Esophagus squamous epithelium (tissue), 5 donors: Measurements from ENCODE around the gene TRIM26. TPM values are rescaled to one million over a fixed set of nuclear protein-coding genes. Genes with fewer than 3 reads are reported as not detected.

Experiments used
- DNase-seq: peaks from one replicate; lab custom pipeline; 2025; lab: John Stamatoyannopoulos, UW
- H3K27ac ChIP-seq, 4 donors: fragments of 200-600 bp; sonication (generic); one replicate each; pipeline ENCODE4 v1.5.1; 2016 to 2019; ENCODE audit warnings: mild to moderate bottlenecking in 1 of 4
- H3K27me3 ChIP-seq, 4 donors: fragments of 200-600 bp; sonication (generic); 1 replicate in 3 of 4; 2 replicates in 1 of 4; pipeline versions ENCODE4 v1.5.1 to v1.6.0; 2017 to 2021; ENCODE audit warnings: antibody characterized with exemption in 1 of 4
- H3K36me3 ChIP-seq, 3 donors: fragments of 200-600 bp; sonication (generic); one replicate each; pipeline ENCODE4 v1.5.1; 2016 to 2019
- H3K4me1 ChIP-seq, 3 donors: fragments of 200-600 bp; sonication (generic); one replicate each; pipeline ENCODE4 v1.5.1; 2017 to 2019
- H3K4me3 ChIP-seq, 4 donors: fragments of 200-600 bp; sonication (generic); 1 replicate in 3 of 4; 2 replicates in 1 of 4; pipeline ENCODE4 v1.5.1; 2016 to 2019; ENCODE audit warnings: mild to moderate bottlenecking in 2 of 4, moderate library complexity in 1 of 4
- H3K9me3 ChIP-seq, 3 donors: fragments of 200-600 bp; sonication (generic); one replicate each; pipeline ENCODE4 v1.5.1; 2016 to 2019
- POLR2A ChIP-seq, 4 donors: fragments of 450-650 bp; IDR thresholded peaks; one replicate each; pipeline ENCODE4 v1.6.1; 2017; ENCODE audit warnings: antibody characterized with exemption in 4 of 4, mild to moderate bottlenecking in 4 of 4, moderate library complexity in 3 of 4
- WGBS, 2 donors: methylation state at CpG; one replicate each; pipeline ENCODE4 v1.1.5; 2018; 5-methylcytosine and 5-hydroxymethylcytosine counted together
- intact Hi-C: fragments of 100-400 bp; cut with DNase I; formaldehyde crosslinking; loops from one replicate; pipeline ENCODE4 v1.15.0; 2022
- total RNA-seq, 4 donors: library from RNA; depleted of rRNA; stranded (reverse); fragments of >200 nt; gene quantifications; one replicate each; pipeline ENCODE4 v1.1.0, GENCODE V29; 2016
- TF ChIP-seq, protein P1 (sequence below), 6 experiments: fragments of 450-650 bp in 4 of 6; fragments of 200-600 bp in 2 of 6; sonication (generic) in 2 of 6; IDR thresholded peaks; one replicate each; pipeline ENCODE4 v1.5.1; 2016 to 2019; ENCODE audit warnings: antibody characterized with exemption in 6 of 6, mild to moderate bottlenecking in 4 of 6, moderate library complexity in 4 of 6
- donor health status: DM: yes; HTN: yes; CAD: no.

Gene TRIM26
- total RNA-seq, 4 donors from 2014 or later = 52.3 to 76.3 (median 63.3) TPM

DNA sequence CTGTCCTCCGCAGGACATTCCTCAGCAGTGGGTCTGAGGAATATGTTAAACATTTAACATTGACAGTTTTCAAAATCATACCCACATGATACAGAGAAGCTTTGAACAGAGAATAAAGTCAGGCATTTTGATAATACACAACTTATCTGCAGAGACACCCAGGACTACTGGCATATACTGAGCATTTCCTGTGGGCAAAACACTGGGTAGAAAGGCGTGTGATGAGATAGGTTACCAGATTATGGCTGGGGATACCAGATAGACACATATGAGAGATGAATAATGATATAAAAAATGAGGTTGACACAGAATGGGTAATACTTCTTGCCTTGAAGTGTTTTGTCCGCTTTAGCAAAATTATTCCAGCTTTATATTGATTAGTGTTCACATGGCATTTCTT, 31.4 kb upstream of the TRIM26 start:
- H3K4me3 ChIP-seq = no peak overlapping the region
- H3K36me3 ChIP-seq = no peaks in the 10 kb centered on the region
- H3K27me3 ChIP-seq = peaks cover 0 to 10% (median 0%) of the 10 kb centered on the region in 4 donors
- H3K4me1 ChIP-seq = no peaks in the 10 kb centered on the region
- H3K27ac ChIP-seq = no peak overlapping the region
- no peak for DNase-seq
- WGBS, 2 donors = 74 to 80% methylated on average over 3 of the region's 3 CpGs
- TF ChIP-seq POLR2A (IDR thresholded peaks at IDR 0.05) = no peak
- TF ChIP-seq, protein P1, sequence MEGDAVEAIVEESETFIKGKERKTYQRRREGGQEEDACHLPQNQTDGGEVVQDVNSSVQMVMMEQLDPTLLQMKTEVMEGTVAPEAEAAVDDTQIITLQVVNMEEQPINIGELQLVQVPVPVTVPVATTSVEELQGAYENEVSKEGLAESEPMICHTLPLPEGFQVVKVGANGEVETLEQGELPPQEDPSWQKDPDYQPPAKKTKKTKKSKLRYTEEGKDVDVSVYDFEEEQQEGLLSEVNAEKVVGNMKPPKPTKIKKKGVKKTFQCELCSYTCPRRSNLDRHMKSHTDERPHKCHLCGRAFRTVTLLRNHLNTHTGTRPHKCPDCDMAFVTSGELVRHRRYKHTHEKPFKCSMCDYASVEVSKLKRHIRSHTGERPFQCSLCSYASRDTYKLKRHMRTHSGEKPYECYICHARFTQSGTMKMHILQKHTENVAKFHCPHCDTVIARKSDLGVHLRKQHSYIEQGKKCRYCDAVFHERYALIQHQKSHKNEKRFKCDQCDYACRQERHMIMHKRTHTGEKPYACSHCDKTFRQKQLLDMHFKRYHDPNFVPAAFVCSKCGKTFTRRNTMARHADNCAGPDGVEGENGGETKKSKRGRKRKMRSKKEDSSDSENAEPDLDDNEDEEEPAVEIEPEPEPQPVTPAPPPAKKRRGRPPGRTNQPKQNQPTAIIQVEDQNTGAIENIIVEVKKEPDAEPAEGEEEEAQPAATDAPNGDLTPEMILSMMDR (IDR thresholded peaks at IDR 0.05) = no peak
- intact Hi-C loops = no loop called here
- H3K9me3 ChIP-seq = no peaks in the 10 kb centered on the region

DNA sequence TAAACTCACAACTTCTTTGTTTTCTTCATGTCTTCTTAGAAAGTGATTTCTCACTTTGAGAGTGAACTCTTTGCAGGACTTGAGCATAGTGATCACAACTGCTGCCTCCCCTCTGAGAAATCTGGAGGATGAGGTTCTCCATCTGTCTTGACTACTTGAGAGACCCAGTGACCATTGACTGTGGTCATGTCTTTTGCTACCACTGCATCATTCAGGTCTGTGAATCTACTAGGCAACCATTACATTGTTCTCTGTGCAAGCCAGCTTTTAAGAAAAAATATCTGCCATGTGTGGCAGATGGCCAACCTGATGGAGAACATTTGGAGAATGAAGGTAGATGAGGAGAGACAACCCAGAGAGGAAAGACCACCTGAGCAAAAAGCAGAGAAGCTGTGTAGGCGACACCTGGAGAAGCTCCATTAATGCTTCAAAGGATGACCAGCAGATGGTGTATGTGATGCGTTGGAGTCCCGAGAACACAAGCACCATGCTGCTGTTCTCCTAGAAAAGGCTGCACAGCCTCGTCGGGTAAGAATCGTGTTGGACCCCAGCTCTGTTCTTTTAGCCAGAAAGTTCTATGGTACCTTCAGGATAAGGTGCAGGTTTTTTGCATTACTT, 25.1 kb upstream of the TRIM26 start:
- no peak overlapping the region for H3K4me3 ChIP-seq
- H3K4me1 ChIP-seq = no peaks in the 10 kb centered on the region
- no peaks in the 10 kb centered on the region for H3K36me3 ChIP-seq
- no peak overlapping the region for H3K27ac ChIP-seq
- H3K27me3 ChIP-seq = peaks cover 0 to 4% (median 0%) of the 10 kb centered on the region in 4 donors
- intact Hi-C loops = no loop called here
- TF ChIP-seq POLR2A (IDR thresholded peaks at IDR 0.05) = no peak
- TF ChIP-seq, protein P1 (IDR thresholded peaks at IDR 0.05) = peak in 1 of 6 experiments; percentile 39
- H3K9me3 ChIP-seq = no peaks in the 10 kb centered on the region
- 45 to 50% methylated on average over 6 of the region's 6 CpGs for WGBS, 2 donors
- no peak for DNase-seq

DNA sequence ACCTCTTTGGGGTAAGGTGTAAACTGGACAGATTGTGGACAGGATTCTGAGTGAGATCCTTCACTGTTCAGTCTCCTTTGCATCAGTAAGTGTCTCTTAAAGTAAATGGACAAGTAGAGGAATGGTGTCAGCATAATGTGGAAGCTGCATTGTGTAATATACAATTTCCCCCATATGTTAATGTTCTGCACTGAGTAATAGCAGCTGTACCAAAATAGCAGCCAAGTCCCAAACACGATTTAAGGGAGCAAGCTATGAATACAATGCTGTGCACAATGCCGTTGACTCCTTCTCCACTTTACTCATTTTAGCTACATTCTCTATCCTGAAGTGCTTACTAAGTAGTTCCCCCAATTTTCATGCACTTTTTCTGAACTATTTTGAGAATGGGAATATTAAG, 21.1 kb upstream of the TRIM26 start:
- H3K36me3 ChIP-seq = no peaks in the 10 kb centered on the region
- DNase-seq = no peak
- TF ChIP-seq, protein P1 (IDR thresholded peaks at IDR 0.05) = no peak
- TF ChIP-seq POLR2A (IDR thresholded peaks at IDR 0.05) = no peak
- intact Hi-C loops = no loop called here
- WGBS, 2 donors = 34 to 35% methylated on average over 2 of the region's 2 CpGs
- H3K4me1 ChIP-seq = no peaks in the 10 kb centered on the region
- no peaks in the 10 kb centered on the region for H3K9me3 ChIP-seq
- H3K27ac ChIP-seq = no peak overlapping the region
- no peak overlapping the region for H3K4me3 ChIP-seq
- peaks cover 0 to 4% (median 0%) of the 10 kb centered on the region in 4 donors for H3K27me3 ChIP-seq

DNA sequence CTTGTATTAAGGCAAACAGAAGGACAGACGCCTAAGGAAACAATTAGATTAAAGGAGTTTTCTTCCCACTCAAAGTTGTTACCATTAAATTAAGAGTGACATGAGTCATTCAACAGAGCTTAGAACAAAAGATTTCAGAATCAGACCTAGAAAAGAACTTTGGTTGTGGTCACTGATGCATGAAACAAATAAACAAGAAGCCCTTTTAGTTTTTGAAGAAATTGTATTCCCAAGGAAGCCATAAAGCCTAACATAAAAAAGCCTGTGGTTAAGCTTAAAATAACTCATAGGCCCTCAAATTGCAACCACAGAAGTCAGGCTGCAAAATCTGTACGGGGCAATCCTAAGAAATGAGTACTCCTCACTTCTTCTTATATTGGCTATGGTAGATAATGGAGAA, 17.9 kb upstream of the TRIM26 start:
- Histone ChIP-seq H3K27ac (no peak overlapping the region), H3K4me1 (no peaks in the 10 kb centered on the region), H3K4me3 (no peak overlapping the region), H3K36me3 (no peaks in the 10 kb centered on the region), H3K27me3 (peaks cover 0 to 4% (median 0%) of the 10 kb centered on the region in 4 donors), H3K9me3 (no peaks in the 10 kb centered on the region)
- TF ChIP-seq POLR2A (IDR thresholded peaks at IDR 0.05) = no peak
- TF ChIP-seq, protein P1 (IDR thresholded peaks at IDR 0.05) = no peak
- 54 to 68% methylated on average over 2 of the region's 2 CpGs for WGBS, 2 donors
- intact Hi-C loops = no loop called here
- no peak for DNase-seq

DNA sequence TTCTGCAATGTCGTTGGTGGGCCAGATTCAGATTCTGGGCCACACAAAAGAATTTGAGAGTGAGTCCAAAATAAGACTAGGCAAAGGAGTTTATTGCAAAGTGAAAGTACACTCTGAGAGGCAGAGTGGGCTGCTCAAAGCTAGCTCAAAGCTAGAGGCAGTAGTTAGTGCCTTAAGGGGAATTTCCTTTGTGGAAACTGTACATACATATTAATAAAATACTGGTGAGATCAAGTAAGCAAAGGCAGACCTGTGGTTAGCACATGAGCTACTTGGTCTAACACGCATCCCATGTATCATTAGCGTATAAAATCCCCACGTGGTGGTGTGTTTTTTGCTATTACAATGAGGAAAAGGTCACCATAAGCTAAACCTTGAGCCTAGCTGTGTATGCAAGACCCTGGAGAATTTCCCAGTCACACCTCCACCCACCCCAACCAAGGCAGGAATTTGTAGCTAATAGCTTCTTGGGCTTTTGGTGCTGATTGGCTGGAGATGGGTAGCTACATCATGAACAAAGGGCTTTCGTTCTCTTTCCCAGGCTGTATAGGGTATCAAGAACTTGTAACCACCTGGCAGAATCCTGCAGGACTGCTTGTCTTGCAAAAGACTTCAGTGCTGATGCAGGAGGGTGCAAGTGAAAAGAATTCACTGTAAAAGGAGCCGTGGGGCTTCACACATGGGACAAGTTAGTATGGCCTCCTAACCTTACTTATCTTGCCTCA, 14.7 kb upstream of the TRIM26 start:
- no peak overlapping the region for H3K27ac ChIP-seq
- no peaks in the 10 kb centered on the region for H3K36me3 ChIP-seq
- intact Hi-C loops = no loop called here
- no peaks in the 10 kb centered on the region for H3K4me1 ChIP-seq
- DNase-seq = no peak
- H3K9me3 ChIP-seq = no peaks in the 10 kb centered on the region
- 66 to 68% methylated on average over 6 of the region's 6 CpGs for WGBS, 2 donors
- TF ChIP-seq POLR2A (IDR thresholded peaks at IDR 0.05) = no peak
- TF ChIP-seq, protein P1 (IDR thresholded peaks at IDR 0.05) = no peak
- H3K4me3 ChIP-seq = no peak overlapping the region
- H3K27me3 ChIP-seq = no peaks in the 10 kb centered on the region
